T47D (cell line): ENCODE results near the gene MFAP2.
A peak's percentile ranks its signal among the peaks of the same experiment; 100 is the strongest.

ENCODE experiments used
- DNase-seq, 2 experiments: peaks; one replicate each; pipeline versions ENCODE4 v3.0.0 to v3.0.0-alpha.2; 2011 to 2012; ENCODE audit warnings: low read depth in 1 of 2, low spot score in 1 of 2
- JUND ChIP-seq: IDR thresholded peaks from 2 replicates; pipeline ENCODE4 v1.6.1; 2012; ENCODE audit warnings: low read depth
- in situ Hi-C: cut with HindIII; loops from 2 replicates; pipeline ENCODE4 v1.10.0; 2016; ENCODE audit warnings: low sequenced_read_pairs, low pct_unique_long_range_greater_than_20kb

The MFAP2 gene, protein sequence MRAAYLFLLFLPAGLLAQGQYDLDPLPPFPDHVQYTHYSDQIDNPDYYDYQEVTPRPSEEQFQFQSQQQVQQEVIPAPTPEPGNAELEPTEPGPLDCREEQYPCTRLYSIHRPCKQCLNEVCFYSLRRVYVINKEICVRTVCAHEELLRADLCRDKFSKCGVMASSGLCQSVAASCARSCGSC

DNA sequence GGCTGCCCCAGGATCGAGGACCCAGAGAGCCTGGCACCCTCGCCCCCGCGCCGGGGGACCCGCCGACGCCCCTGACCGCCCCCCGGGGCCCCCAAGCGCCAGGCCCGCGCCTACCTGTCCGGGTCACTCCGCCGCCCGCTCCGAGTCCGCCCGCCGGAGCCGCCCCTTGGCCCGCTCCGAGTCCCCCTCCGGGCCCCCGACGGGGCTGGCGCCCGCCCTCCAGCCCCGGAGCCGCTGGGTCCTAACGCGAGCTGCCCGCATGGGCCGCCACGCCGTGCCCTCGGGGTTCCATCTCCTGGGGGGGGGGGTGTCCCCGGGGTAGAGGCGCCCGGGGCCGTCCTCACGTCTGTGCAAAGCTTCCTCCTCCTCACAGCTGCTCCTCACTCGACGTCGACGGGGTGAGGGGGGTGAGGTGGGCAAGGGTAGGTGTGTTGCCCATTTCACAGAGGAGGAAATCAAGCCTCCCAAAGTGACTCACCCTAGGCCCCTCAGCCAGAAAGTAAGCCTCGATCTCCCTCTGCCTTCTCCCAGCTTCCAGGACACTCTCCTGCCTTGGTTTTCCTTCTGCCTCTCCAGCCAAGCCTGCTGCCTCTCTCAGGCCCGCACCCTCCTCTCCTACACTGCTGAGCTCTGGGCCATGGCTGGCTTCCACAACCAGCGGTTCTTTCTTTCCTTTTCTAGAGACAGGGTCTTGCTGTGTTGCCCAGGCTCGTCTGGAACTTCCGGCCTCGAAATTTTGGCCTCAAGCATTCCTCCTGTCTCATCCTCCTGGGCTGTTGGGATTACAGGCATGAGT lies at the start of gene MFAP2:
Gene MFAP2, minus strand, starts transcription at position 148 of the 796 bp plus-strand sequence. CDS start 2,347 bp downstream, outside the sequence.
- in situ Hi-C loops = no loop called here
- peak in 1 of 2 experiments; percentile 42 for DNase-seq
- TF ChIP-seq JUND = no peak

DNA sequence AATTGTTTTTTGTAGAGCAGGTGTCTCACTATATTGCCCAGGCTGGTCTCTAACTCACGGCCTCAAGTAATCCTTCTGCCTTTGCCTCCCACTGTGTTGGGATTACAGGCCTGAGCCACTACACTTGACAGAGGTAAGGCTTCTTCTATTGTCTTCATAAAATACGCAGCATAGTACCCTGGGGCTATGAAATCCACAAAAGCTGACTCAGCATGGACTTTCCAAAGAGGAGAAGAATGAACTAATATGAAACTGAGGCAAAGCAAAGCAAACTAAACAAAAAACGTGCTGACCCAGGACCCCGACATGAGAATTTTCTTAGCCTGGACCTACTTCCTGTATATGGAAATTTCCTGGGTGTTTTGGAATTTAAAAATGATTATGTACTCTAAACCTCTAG lies 49.8 kb upstream of the MFAP2 start:
- no peak for TF ChIP-seq JUND
- DNase-seq = no peak
- in situ Hi-C loops = no loop called here

DNA sequence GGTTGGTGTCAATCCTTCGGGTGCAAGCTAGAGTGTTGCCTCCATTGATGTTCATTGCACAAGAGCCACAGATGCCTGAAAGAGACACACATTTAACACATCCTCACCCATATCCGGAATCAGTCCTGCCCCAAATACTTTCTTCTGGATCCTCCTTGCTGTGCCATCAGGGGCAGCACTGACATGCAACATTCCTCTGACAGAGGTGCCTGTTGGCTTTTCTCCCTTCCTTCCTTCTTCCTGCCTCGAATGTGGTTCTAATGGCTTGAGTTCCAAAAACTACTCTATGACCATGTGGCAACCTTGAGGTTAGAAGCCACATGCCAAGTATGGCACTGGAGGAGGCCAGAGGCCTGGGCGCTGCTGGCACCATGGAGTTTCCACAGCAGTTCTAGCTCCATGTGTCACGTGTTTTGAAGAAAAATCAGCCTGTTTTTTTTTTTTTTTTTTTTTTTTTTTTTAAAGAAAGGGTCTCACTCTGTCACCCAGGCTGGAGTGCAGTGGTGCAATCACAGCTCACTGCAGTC lies 48.3 kb upstream of the MFAP2 start:
- in situ Hi-C loops = no loop called here
- no peak for TF ChIP-seq JUND
- DNase-seq = no peak

DNA sequence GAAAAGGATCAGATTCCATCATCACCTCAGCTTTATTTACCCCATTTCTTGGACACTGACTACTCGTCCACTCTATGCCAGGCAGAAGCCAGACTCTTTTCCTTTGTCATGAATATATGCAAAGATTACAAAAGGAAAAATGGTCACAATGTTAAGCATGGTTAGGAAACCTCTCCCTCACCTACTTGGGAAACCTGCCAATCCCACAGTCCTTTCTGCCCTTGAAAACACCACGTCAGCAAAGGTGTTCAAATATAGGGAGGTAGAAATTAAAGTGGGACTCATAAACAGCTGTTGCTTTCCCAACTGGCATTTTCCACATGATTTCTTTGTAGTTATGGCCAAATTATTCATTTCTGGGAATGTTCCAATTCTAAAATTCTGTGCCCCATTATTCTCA lies 47.5 kb upstream of the MFAP2 start:
- no peak for TF ChIP-seq JUND

DNA sequence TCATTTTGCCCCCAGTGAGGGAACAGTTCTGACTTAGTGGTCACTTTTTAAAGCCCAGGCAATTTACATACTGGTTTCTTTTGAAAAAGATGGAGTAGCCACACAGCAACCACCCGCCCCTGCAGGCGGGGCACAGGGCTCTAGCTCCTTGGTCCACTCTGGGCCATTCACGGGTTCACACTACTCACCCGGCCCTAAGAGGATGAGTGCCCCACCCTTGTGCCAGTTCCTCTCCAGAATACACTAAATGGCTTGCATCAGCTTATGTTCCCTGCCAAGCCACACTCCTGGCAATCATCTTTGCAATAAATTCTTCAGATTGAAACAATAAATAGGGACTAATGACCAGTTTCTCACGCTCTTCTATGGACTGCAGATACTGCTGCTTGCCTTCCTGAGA lies 47.0 kb upstream of the MFAP2 start:
- in situ Hi-C loops = no loop called here
- DNase-seq = no peak

More for the DNA sequence above, 47.5 kb upstream of the MFAP2 start:
- in situ Hi-C loops = no loop called here
- no peak for DNase-seq

DNA sequence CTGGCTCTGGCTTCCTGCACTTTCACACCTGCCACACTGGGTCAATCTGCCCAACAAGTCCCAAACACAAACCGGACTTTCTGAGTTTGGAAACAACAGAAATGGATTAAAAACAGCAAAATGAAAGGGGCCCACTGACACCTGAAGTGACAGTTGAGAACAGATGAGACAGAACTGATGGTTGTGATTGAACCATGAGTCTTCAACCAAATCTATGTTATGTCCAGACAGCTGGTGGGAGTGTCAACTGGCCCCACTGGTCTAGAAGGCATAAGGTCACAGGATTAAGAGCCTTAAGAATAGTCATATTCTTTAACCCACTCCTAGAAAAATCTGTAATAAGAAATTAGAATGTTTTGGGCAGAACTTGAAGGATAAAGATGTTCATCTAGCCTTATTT lies 44.3 kb upstream of the MFAP2 start:
- in situ Hi-C loops = no loop called here
- DNase-seq = no peak
- TF ChIP-seq JUND = no peak

More for the DNA sequence above, 47.0 kb upstream of the MFAP2 start:
- TF ChIP-seq JUND = no peak

DNA sequence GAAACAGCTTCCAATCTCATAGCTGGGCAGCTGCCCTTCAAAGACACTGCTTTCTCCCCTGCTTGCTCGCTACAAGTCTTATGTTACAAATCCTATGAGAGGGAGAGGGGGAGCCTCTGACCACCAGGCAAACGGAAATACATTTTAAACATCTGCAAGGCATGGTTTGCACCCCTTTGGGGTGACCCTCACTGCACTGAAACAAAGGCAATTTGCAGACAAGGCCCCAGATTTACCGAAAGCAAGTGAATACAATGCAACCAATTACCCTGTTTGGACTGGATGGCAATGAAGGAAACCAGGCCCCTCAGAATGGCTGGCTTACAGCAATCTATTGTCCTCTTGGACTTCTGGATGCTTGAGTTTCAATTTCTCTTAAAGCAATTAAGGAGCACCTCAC lies 43.2 kb upstream of the MFAP2 start:
- in situ Hi-C loops = no loop called here
- TF ChIP-seq JUND = no peak
- no peak for DNase-seq

DNA sequence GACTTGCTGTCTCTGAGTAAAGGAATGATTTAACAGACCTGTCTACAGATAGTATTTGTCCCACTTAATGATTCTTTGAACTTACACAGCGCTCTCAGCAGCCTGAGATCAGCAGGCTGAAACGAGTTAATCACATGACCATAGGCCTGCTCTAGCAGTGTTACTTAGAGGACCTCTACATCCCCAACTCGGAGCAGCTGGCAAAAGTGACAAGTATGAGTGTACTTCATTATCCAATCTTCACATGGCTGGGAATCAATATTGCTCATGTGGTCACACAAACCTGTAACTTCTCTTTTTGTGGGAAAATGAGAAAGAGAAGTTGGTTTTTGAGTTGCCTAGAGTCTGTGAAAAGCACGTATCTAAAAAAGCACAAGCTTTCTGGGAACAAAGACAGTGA lies 42.7 kb upstream of the MFAP2 start:
- no peak for DNase-seq
- in situ Hi-C loops = no loop called here
- TF ChIP-seq JUND = no peak

DNA sequence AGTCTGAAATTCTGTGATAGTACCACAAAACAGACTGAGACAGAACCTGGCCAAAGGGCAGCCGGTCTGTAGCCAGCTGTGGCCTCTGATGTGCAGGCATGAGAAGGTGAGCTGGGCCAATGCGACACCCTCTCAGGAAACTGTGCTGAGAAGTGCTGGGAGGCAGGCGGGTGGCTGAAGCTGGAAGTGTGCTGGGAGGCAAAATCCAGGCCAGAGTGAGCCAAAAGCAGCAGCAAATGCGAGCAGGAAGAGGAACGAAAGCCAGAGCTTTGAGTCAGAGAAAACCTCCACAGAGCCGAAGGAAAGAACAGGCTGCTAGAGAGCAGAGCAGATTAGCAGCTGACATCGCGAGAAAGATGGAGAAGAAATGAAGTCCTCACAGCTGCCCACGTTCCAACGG lies 41.5 kb upstream of the MFAP2 start:
- DNase-seq = no peak
- in situ Hi-C loops = no loop called here
- TF ChIP-seq JUND = no peak

DNA sequence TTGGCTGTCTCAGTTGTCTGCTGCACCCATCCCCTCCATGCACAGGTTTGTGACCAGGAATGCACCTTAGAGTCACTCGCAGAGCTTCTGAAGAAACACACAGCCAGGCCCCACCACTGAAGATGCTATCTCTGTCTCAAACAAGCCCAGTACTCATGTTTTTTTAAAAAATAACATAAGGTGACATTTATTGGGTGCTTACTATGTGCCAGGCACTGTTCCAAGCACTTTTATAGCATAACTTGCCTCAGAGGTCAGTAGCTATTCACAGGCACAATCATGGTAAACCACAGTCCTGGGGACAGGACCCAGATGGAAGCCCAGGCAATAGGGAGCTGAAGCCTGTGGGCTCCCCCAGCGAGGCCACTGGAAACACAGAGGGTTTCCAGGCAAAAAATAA lies 40.1 kb upstream of the MFAP2 start:
- TF ChIP-seq JUND = no peak
- no peak for DNase-seq
- in situ Hi-C loops = no loop called here

DNA sequence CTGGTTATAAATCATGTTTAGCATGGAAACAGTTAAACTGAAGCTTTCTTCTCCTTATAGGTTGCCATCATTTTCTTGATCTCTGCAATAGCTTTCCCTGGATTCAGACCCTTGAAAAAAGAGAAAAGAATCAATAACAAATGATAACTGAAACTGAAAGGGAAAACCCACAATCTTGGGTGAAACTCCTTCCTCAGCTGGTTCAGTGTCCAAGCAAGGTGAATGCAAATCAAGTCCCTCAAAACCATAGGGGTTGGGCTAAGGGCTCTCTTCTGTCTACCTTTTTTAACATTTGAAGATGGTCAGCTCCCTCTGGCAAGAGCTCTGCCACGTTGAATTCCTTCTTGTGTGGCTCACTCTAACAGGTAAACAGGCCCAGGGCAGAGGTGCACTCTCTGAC lies 38.4 kb upstream of the MFAP2 start:
- DNase-seq = no peak
- TF ChIP-seq JUND = no peak
- in situ Hi-C loops = no loop called here

DNA sequence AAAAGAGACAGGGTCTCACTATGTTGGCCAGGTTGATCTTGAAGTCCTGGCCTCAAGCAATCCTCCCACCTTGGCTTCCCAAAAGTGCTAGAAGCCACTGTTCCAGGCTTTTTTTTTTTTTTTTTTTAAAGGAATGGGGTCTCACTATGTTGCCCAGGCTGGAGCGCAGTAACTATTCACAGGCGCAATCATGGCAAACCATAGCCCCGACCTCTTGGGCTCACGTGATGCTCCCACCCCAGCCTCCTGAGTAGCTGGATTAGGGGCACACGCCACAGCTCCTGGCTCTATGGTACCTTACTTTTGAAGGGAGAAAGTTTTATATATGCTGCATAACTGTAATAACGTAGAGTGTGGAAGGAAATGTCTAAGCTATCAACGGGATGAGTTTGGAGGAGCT lies 37.0 kb upstream of the MFAP2 start:
- DNase-seq = no peak
- no peak for TF ChIP-seq JUND
- in situ Hi-C loops = no loop called here

DNA sequence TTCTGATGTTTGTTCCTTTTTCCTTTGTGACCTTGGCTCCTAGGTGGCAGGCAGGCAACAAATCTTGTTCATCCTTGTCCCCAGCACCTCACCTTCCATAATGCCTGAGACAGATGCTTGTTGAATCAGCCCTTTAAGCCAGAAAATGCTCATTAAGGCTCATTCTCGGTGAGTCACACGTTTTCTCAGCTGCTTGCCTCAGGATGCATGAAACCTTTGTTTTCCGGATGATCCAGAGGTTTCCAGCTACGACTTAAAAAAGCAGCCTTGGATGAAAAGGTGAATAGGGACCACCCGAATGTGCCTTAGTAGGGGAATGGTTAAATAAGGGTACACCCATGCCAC lies 35.9 kb upstream of the MFAP2 start:
- in situ Hi-C loops = no loop called here
- DNase-seq = no peak
- TF ChIP-seq JUND = no peak
